ENCODE data around the gene VAC14.

VAC14 gene

DNA sequence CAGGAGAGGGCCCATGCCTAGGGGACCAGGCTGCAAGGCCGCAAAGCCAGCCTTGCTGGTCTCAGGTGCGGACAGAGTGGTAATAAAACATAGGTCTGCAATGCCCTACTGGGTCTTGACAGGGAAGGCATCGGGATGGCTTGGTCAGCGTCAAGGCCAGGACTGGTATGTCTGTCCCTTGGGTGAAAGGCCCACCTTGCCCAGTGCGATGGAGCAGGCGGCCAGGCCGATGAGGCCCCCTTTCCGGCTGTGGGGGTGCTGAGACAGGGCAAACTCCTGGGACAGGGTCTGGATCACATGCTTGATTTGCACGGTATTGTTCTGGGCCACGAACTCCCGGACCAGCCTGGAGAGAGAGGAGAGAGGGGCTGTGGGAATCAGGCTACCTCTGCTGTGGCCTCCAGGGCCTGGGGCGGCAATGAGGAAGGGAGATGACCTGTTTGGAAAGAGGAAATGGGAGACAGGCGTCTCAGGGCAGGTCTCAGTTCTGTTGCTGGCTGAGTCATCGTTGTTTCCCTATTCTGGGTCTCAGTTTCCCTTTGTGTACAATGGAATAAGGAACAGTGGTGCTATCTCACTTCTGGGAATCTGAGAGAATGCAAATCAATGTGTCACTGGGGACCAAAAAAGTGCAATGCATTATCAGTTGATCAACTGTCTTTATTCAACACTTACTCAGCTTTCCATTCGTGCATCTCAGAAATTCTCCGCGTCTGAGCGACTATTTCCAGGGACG lies 14.8 kb downstream of the VAC14 start:
- no peak overlapping the region for H3K4me3 ChIP-seq (ENCODE audit: low read depth, low read length)
- in situ Hi-C loops (cut with HindIII; ENCODE audit: low sequenced_read_pairs): no loop called here
- TF ChIP-seq, protein P1, sequence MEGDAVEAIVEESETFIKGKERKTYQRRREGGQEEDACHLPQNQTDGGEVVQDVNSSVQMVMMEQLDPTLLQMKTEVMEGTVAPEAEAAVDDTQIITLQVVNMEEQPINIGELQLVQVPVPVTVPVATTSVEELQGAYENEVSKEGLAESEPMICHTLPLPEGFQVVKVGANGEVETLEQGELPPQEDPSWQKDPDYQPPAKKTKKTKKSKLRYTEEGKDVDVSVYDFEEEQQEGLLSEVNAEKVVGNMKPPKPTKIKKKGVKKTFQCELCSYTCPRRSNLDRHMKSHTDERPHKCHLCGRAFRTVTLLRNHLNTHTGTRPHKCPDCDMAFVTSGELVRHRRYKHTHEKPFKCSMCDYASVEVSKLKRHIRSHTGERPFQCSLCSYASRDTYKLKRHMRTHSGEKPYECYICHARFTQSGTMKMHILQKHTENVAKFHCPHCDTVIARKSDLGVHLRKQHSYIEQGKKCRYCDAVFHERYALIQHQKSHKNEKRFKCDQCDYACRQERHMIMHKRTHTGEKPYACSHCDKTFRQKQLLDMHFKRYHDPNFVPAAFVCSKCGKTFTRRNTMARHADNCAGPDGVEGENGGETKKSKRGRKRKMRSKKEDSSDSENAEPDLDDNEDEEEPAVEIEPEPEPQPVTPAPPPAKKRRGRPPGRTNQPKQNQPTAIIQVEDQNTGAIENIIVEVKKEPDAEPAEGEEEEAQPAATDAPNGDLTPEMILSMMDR (IDR thresholded peaks at IDR 0.05; ENCODE audit: low read depth, low read length): no peak
- DNase-seq (ENCODE audit: low read depth, low spot score): no peak

DNA sequence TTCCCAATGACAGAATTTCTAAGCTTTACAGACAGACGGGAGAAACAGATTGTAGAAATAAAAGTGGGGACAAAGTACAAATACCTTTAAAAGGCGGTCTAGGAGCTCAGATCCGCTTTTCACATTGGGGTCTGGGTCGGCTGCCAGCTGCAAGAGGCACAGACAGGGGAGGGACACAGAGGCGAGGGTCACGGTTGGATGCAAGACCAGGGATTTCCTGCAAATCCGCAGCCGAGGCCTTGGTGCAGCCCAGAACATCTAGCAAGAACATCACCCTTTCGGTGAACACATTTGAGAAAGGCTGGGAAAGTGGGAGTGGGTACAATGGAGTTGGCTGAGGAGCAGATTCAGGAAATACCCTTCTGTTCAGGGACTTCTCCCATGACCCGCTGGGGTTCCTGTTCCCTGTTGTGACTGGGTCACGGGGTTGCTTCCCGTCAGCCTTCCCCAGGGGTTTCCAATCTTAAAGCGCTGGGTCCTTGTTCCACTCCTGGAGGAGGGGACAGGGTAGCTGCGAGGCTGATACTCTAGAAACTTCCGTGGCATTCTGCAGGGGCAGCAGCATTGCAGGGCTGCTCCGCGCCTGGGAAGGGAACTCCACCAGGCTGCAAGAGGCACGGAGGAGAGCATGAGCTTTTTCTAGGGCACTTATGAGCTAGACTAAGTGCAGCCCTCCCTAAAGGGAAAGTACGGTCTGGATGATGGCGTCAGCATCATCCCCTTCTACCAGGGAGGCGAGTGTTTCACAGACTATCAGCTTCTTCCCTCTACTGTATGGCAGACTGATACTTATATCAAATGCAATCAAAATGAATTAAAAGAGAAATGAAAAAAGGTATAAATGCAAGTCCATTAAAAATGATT lies 16.0 kb downstream of the VAC14 start:
- no peak overlapping the region for H3K4me3 ChIP-seq (ENCODE audit: low read depth, low read length)
- no peak for DNase-seq (ENCODE audit: low read depth, low spot score)
- in situ Hi-C loops (cut with HindIII; ENCODE audit: low sequenced_read_pairs): no loop called here
- TF ChIP-seq, protein P1 (IDR thresholded peaks at IDR 0.05; ENCODE audit: low read depth, low read length): no peak

DNA sequence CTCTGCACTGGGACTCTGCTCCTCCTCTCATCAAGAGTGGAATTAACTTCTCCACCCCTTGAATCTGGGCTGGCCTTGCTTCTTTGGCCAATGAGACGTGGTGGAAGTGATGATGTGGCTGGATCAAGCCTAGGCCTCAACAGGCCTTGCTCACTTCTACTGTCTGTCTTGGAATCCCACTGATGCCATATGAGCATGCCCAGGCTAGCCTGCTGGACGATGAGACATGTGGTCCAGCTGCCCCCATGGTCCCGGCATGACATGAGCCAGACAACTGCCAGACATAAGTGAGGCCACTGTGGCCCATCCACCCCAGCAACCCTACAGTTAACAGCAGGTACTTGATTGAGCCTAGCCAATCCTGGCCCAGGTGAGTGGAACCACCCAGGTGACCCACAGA lies 18.7 kb downstream of the VAC14 start:
- in situ Hi-C loops (cut with HindIII; ENCODE audit: low sequenced_read_pairs): no loop called here
- TF ChIP-seq, protein P1 (IDR thresholded peaks at IDR 0.05; ENCODE audit: low read depth, low read length): no peak
- DNase-seq (ENCODE audit: low read depth, low spot score): no peak
- H3K4me3 ChIP-seq (ENCODE audit: low read depth, low read length): no peak overlapping the region

DNA sequence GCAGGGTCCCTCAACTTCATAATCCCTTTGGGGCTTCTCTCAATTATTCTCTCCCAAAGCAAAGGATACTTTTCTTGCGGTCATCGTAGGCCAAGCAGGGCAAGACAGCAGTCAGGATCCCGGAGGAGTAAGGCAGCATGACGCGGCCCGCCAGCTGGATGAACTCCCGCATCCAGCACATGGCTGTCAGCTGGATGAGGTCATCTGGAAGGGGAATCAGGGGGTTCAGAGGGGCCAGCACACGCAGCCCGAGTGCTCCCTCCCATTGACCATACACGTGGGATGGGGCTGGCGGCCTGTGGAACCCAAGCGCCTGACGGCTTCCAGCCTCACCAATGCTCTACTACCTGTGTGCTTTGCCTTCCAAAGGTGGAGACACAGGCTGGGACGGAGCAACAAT lies 19.2 kb downstream of the VAC14 start:
- in situ Hi-C loops (cut with HindIII; ENCODE audit: low sequenced_read_pairs): no loop called here

DNA sequence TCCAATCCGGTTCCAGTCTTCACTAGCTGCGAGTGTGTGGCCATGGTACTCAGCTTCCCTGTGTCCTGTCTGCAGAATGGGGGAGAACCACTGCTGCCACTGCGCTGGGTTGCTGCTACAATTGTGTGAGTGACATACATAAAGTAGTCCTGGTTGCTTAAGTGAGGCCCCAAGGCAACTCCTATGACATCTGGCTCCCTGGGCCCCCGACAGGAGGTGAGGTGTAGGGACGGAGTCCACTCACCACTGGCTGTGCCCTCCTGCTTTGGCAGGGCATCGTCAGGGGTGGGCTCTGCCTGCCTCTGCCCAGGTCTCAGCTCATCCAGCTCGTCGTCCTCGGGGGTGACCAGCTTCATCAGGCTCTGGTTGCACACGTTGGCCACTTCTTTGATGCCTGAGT lies 20.4 kb downstream of the VAC14 start:
- no peak for DNase-seq (ENCODE audit: low read depth, low spot score)
- TF ChIP-seq, protein P1 (IDR thresholded peaks at IDR 0.05; ENCODE audit: low read depth, low read length): no peak
- H3K4me3 ChIP-seq (ENCODE audit: low read depth, low read length): no peak overlapping the region
- in situ Hi-C loops (cut with HindIII; ENCODE audit: low sequenced_read_pairs): no loop called here

More for the DNA sequence above, 19.2 kb downstream of the VAC14 start:
- TF ChIP-seq, protein P1 (IDR thresholded peaks at IDR 0.05; ENCODE audit: low read depth, low read length): no peak
- no peak for DNase-seq (ENCODE audit: low read depth, low spot score)
- no peak overlapping the region for H3K4me3 ChIP-seq (ENCODE audit: low read depth, low read length)

DNA sequence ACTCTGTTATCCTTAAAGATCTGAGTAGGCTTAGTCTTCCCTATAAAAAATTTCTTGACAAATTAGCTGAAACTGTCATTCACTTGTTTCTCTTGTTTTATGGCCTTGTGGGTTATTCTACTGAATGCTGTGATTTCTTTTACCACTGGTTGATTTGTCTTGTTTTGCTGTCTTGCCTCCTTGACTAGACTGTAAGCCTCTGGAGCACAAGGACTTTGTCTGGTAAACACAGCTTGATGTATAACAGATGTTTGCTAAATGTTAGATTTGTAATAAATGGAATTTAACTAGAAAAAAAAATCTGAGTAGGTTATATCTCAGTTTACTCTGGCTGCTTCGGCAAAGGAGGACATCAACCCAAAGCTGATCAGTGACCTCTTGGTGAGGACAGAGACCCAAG lies 21.6 kb downstream of the VAC14 start:
- no peak for DNase-seq (ENCODE audit: low read depth, low spot score)
- in situ Hi-C loops (cut with HindIII; ENCODE audit: low sequenced_read_pairs): no loop called here
- TF ChIP-seq, protein P1 (IDR thresholded peaks at IDR 0.05; ENCODE audit: low read depth, low read length): no peak
- no peak overlapping the region for H3K4me3 ChIP-seq (ENCODE audit: low read depth, low read length)

Data from astrocyte of the spinal cord (primary cell).